NAMALWA (cell line): ENCODE measurements around the gene RFTN2.
"Not testable (repeated sequence)": the region's sequence is repeated elsewhere in the genome, so short reads cannot be mapped to it uniquely, and the experiment has no call there.

ENCODE experiments used
- DNase-seq: peaks from one replicate; pipeline ENCODE4 v3.0.0-alpha.2; 2015; ENCODE audit warnings: low spot score

The RFTN2 gene

DNA sequence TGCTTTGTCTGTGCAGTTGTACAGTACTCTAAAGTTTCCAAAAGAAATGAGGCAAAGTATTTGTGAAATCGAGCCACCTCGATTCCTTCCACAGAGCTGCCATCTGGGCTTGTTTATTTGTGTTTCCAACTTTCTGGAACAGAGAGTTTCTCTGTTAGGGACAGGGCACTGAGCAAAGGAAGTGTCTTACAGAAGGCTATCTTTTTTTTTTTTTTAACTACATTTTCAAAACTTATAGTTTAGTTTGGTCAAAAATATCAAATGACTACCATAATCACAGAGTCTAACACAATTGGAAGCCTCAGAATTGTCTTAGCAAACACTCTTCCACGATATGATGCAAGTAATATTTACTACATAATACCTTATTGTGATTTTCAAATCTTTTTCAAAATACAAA lies 796 bp downstream of the RFTN2 start:
- DNase-seq, result no peak

DNA sequence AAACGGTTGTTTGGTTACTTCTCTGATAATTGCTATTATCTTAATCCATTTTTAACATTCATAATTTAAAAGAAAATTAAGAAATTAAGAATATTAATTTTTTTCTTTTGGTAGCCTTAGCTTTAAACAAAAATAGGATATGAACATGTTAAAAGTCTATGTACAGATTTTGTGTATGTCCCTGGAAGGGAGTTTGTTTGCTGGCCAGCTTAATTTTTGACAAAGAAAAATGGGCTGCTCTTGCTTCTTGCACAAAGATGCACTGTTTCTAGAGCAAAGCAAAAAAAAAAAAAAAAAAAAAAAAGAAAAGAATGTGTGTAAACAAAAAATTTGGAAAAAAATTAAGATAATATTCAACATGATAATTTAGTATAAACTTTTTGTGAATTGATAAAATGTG lies 1.3 kb downstream of the RFTN2 start:
- no peak for DNase-seq

DNA sequence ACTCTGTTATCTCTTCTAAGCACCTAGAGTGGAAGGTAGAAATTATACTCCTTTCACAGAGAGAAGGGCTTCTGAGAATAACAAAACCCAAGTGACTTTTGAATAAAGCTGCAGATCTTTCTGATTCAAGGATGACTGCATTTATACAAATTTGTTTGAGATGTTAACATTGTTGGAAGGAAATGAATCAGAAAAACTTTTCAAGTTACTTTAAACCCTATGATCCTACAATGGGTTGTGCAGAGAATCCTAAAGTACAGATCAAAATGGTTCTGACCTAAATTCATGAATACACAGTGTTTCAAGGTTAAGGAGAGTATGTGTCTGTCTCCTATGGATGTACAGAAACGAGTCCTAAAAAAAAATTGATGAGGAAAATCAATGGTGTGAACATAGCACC lies 1.8 kb downstream of the RFTN2 start:
- DNase-seq, result no peak

DNA sequence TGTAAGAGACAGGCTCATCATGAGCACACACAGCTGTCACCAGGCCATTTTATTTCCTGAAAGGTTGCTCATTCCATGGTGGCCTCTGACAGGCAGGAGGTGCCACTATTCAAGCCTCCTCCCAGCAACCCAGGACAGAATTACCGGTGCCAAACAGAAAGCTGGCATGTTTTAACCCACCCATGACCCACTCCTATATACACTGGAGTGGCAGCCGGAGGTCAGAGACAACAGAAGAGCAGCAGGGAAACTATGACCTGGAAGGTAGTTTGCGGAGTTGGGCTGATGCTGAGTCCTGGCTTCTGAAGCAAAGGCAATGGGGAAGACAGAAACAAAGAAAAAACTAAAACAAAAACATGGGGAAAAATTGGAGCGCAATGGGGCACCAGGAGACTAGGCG lies 2.3 kb downstream of the RFTN2 start:
- DNase-seq, result no peak

DNA sequence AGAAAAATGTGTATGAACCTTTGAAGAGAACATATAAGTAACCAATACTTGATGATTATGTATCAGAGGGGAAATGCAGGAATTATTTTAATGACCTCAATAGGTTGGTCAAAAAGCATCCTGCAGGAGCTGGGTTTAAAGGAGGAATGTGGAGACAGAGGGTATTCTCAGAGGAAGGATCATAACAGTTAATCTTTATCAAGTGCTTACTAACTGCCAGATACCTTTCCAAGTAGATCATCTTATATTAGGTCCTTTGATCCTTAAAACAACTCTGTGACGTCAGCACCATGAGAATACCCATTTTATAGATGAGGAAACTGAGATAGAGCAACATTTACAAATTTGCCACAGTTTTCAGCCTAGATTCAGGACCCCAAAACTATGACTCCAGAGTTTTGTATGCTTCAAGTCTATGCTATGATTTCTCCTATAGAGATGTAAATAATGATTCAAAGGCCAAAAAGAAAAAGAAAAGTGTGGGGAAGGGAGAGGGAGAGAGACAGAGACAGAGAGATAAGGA lies 3.0 kb downstream of the RFTN2 start:
- DNase-seq, result no peak

DNA sequence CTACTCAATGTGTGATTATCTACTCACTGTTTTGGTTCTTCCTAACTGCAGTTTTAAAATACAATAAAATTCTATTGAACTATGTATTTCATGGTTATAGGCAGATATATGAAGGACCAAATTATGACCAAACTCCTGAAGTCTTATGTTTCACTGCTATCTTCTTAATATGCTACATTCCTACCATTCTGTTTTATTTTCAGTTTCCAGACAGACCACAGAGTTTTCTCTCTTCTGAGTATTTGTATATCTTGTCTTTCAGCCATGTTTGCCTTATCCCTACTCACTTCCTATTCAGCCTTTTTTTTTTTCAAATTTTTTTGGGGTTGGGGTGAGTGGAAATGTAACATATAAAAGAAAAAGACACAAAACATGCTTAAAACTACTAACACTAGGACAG lies 6.3 kb downstream of the RFTN2 start:
- DNase-seq, result no peak

DNA sequence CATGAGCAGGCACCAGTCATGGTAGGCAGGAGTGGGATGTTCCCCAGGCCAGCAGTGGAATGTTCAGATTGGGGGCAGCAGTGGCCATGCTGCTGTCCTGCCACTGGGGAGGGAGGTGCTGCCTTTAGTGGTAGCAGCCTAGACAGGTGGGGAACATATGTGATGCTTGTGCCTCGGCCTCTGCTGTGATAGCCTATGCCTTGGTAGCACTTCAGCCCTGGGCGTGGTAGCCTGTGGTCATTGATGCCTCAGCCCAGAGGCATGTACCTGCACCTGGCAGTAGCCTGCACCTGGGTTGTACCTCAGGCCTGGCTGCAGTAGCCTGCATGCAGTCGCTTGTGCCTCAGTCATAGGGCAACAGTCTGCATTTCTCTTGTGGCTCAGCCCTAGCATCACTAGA lies 7.1 kb downstream of the RFTN2 start:
- no peak for DNase-seq

DNA sequence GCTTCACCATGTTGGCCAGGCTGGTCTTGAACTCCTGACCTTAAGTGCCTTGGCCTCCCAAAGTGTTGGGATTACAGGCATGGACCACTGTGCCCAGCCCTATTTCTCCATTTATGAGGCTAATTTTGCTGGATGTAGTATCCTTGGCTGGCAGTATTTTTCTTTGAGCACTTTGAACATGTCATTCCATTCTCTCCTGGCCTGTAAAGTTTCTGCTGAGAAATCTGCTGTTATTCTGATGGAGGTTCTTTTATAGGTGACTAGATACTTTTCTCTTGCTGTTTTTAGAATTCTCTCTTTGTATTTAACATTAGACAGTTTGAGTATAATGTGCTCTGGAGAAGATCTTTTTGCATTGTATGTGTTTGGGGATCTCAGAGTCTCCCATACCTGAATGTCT lies 9.1 kb downstream of the RFTN2 start:
- DNase-seq, result no peak

DNA sequence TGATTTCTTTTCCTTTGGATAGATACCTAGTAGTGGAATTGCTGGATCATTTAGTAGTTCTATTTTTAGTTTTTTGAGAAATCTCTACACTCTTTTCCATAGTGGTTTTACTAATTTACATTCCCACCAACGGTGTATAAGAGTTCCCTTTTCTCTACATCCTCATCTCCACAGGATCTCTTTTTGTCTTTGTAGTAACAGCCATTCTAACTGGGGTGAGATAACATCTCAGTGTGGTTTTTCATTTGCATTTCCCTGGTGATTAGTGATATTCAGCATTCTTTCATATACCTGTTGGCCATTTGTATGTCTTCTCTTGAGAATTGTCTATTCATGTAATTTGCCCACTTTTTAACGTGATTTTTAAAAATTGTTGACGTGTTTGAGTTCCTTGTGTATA lies 13.8 kb downstream of the RFTN2 start:
- DNase-seq, result no peak

DNA sequence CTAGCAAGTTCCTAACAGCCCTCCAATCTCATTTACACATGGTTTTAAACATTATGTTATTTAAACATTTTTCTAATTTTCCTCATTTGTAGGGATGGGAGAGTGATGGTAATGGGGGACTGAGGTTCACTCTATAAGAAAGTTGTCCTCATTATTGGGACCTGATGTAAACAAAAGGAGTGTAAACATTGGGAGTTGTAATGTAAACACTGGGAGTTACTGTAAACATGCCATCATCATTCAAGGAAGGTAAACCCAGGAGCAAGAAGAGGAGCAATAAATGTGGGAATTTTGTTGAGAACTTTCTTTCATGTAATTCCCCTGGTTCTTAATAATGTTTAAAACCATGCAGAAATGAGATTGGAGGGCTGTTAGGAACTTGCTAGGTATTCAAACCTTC lies 17.8 kb downstream of the RFTN2 start:
- DNase-seq, result no peak

DNA sequence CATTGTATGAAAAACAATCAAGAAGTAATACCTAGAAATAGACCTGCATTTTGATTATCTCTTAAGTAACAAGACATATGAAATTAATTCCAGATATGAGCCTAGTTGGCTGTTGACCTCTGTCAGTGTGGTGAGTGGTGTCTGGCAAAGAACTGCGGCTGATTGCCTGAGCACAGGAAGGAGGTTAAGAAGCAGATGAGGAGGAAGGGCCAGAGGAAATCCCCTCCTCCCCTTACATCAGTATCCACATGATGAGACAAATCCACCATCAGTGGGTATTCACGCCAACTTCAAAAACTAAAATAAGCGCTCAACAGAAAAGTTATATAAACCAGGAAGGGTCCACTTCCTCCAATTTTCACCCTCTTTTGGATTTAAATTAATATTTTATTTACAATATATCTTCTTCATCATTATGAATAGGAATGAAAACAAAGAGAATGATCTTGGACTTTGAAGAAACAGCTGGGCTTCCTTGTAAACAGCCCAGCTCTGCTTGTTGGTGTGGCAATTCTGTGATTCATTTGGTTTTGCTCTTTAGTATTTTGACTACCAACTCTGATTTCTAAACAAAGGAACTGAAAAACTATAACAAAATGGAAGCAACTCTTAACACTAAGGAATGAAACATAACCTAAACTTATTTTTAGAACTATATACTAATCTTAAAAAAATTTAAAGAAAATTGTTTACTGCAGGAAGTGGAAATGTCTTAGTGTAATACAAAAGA lies 27.3 kb downstream of the RFTN2 start:
- no peak for DNase-seq

DNA sequence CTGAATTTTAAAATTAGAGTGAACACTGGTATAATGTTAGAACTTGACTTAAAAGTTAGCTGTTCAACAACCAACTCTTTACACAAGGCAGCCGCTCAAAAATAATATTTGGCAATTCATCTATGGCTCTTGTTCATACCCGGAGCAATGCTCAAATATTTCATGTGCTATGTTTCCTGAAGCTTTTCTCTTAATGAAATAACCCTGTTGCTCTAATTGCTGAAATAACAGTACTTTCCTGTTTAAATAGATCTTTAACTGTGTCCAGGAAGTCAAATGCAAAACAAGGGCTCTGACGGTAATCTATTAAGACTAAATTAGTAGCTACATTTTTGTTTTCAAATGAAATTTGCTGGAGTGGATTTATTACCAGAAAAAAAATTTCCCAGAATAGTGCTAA lies 33.7 kb downstream of the RFTN2 start:
- DNase-seq, result no peak

DNA sequence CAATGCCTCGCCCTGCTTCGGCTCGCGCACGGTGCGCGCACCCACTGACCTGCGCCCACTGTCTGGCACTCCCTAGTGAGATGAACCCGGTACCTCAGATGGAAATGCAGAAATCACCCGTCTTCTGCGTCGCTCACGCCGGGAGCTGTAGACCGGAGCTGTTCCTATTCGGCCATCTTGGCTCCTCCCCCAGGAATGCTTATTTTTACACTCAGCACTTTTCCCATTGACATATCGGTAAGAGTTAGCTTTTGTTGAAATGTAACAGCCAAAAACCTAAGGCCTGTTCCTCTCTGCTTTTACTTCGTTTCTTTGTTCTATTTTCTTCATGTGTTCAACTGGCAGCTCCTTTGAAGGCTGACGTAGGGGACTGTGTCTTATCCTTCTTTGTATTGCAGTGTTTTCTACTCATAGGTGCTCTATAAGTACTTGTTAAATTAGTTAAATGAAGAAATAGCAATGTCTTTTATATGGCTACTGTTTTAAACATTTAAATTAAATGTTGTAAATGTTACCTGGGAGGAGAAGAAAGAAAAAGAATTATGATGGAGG lies 34.7 kb downstream of the RFTN2 start:
- DNase-seq, result not testable (repeated sequence)

DNA sequence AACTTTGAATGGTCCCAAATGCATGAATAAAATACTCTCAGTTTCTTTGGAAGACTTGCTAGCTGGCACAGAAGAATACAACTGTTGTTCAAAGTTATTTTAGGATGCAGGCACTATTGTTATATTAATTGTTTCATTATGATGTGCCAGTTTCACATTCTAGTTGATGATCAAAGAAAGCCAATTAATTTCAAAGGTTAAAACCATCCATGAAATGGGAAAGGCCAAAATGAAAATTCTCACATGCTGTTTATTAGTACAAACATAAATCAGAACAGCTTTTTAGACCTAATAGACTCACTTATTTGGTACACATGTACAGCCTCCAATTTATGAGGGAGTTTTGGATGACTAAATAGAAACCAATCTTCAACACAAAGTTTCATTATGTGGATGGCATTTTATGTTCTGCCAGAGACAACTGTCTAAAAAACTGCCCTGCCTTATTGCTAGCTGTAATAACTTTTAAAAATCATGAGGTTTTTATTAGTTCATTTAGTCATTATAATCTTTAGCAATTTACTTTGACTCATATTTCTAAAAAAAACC lies 42.2 kb downstream of the RFTN2 start:
- no peak for DNase-seq

DNA sequence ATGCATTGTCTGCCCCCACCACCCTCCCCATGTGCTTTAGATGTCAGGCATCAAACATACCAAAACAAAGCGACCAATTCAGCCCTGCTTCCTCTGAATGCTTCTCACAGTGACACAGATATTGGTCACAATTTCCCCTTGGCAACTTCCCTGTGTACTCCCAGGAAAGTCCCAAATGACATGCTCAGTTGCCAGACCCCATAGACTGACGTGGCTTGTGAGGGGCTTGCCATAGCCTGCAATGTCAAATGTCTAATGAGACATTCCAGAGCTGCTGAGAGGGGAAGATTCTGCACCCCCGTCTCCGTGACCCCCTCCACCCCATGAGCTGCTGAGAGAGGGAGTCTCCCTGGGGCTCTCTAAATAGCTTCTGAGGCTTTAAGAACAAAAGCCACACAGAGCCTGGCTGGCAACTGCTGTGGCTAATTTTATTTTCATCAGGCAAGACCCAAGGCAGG lies 47.3 kb downstream of the RFTN2 start:
- no peak for DNase-seq

DNA sequence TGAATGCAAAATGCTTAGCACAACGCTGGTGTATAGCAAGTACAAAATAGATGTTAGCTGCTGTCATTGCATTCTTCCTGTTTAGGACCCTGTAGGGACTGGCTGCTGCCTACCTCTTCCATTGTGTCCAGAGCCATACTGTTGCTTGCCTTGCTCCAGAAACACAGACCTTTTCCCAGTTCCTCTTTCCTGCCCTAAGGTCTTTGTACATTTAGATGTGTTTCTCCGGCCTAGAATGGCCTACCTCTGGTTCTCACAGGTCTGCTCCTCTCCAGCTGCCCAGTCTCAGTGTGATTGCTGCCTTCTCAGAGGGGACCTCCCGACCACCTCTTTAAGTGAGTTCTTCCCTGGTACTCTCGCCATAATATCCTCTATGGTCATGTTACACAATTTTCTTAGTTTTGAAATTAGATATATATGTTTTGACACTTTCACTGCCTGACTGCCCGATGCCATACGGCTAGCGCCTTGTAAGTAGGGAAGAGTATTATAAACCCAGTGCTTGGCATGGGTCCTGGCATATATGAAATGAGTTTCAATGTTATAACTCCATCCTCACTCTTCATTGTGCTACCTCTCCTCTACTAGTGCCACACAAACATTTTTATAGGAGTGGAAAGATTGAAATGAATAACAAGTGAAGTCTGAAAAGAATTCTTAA lies 48.3 kb downstream of the RFTN2 start:
- no peak for DNase-seq

DNA sequence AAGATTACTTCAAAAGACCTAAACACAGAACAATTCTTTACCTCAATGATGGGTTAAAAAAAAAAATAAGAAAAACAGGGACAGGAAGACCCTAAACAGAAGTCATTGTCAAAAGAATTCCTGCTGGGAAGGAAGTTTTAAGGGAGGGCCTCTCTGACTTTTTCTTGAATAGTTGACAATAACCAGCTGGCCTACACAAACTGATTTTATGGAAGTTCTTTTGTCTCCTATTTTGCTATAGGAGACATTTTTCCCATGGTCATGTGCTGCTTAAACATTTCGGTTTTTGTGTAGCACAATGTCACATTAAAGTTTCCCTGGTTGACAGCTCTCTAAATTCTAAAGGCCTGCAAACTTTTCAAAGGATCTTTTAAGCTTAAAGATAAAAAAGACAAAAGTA lies 55.3 kb downstream of the RFTN2 start:
- no peak for DNase-seq

DNA sequence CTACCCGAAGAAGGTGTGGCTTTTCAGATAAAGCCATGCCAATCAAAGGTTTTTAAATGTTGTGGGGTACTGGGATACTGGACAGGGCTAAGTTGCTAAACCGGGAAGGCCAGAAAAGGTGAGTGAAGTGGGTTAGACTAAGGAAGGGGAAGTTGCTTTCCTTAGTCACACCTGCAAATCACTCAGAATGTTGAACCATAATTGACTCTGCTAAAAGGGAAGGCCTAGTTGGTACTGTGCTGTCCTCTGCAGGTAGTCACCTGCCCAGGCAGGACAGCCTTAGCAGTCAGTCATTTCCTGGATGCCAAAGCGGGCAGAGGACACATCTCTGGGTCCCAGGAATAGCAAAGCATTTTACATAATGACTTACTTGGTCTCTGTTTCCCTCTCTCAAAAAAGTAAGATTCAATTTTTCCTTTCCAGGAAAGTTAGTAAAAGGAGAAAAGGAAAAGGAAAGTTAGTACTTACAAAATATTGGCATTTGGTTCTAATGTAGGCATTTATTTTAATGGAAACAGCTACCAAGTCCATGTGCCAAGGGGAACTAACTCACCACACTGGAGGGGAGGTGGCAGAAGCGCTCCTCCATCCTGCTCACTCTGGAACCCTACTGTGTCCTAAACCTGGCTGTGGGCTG lies 60.3 kb downstream of the RFTN2 start:
- DNase-seq, result no peak

DNA sequence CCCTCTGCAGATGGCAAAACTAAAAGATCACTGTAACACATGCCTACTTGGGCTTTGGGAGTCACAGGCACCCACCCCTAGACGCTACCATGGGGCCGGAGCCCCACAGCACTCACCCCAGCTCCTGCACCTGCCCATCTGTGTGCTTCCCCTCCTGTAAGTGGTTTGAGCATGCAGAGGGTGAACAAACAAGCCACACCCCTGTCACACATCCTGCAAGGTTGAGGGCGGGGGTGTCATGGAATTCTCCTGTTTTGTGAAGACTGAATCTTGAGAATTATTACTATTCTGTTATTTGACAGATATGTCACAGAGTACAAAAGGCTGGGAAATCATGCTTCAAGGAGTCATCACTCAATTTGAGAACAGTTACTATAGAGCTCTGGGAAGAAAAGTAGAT lies 60.9 kb downstream of the RFTN2 start:
- DNase-seq, result no peak

DNA sequence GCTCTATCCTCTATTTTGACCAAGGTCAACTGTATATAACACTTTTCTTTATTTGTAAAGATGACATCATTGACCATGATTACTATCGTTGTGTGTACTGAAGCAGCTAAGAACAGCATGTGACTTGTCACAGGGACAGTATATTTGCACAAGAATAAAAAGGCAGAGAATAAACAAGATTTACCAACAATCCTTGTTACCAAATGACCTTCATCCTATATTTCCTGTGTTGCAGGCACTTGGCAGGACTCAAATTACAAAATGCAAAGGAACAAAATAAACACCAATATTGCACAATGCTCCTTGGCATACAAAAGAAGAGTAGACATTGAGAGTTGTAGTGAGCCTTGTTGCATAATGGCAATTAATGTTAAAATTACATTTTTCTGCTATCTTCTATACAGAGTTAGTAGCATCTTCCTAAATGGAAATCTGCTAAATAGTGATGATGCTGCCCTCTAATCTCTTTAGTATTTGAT lies 61.8 kb downstream of the RFTN2 start:
- DNase-seq, result no peak

DNA sequence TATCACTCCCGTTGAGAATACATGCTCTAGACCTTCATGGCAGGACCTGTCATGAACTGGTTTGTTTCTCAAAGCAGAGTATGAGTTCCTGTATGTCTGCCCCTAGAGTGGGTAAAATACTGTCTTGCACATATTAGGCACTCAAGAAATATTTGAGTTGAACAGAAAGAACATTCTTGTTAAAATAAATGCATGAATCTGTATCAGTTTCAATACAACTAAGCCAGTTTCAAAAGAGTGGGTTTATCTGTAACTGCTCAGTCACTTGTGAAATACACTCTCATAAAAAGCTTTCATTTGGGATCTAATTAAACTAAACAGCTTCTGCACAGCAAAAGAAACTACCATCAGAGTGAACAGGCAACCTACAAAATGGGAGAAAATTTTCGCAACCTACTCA lies 69.2 kb downstream of the RFTN2 start:
- DNase-seq, result no peak

DNA sequence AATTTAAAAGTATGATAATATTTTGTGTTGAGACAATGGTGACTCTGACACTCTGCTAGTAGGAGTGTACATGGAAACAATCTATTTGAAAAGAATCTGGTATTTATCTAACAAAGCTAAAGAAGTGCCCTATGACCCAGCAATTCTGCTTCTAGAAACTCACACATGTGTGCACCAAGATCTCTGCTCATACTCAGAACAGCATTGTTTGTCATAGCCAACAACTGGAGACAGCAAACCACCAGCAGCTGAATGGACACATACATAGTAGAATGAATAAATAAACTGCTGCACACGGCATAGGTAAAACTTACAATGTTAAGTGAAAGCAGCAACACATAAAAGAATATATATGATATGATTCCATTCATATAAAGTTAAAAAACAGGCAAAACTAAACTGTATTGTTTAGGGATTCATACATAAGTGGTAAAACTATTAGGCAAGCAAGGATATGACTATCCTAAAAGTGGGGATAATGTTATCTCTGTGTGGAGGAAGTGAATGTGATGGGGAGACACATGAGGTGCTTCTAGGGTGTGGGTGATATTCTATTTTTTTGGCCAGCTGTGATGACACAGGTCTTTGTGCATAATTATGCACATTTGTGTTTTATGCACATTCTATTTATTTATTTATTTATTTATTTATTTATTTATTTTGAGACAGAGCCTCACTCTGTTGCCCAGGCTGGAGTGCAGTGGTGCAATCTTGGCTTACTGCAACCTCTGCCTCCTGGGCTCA lies 71.1 kb downstream of the RFTN2 start:
- DNase-seq, result no peak
